ENCODE results near the gene KIF16B. TPM values are rescaled to one million over a fixed set of nuclear protein-coding genes. Genes with fewer than 3 reads are reported as not detected.

Gene KIF16B
- total and polyA plus RNA-seq, 9 of the 15 experiments (the other 6 are each of a cell fraction or from before 2014, with no cell fraction given), result 1.00 to 10.6 (median 8.5) TPM

GRCh38 chr20:16553684-16554083 lies 19.6 kb downstream of the KIF16B start:
- intact Hi-C loops (cut with micrococcal nuclease) (no loop called here), in situ Hi-C loops (cut with MboI) (no loop called here)
- Histone ChIP-seq H3K4me1 (replicated peaks in 1 of 2; ENCODE audit: control insufficient read depth in 2 of 2, insufficient read depth in 2 of 2, low read length in 2 of 2) (peaks cover 0 to 4% of the 10 kb centered on the region in 2 experiments; a peak in 3 of 5 replicates), H3K4me2 (ENCODE audit: insufficient read depth, low read length) (no peak overlapping the region), H3K9ac (ENCODE audit: insufficient read depth in 1 of 2, low read depth in 2 of 2, low read length in 2 of 2) (no peak overlapping the region), H3K79me2 (ENCODE audit: control insufficient read depth, insufficient read depth, low read length) (no peaks in the 10 kb centered on the region; the same call in 2 of the 3 replicates), H3K9me1 (ENCODE audit: control insufficient read depth, insufficient read depth, low read length) (no peaks in the 10 kb centered on the region), H3K27ac (ENCODE audit: extremely low read depth, low read depth, low read length) (no peak overlapping the region), H3K27me3 (ENCODE audit: control insufficient read depth in 2 of 2, insufficient read depth in 2 of 2, low read length in 2 of 2) (no peaks in the 10 kb centered on the region), H3K9me3 (replicated peaks; ENCODE audit: control insufficient read depth, insufficient read depth, low read depth, low read length) (no peaks in the 10 kb centered on the region), H2AFZ (ENCODE audit: low read depth, low read length) (no peak overlapping the region), H4K20me1 (replicated peaks; ENCODE audit: control insufficient read depth, insufficient read depth, low read length) (no peaks in the 10 kb centered on the region), H3K4me3 (no peak overlapping the region), H3K36me3 (ENCODE audit: control insufficient read depth, insufficient read depth, low read length) (no peaks in the 10 kb centered on the region)
- no peak for TF ChIP-seq ZNF79 (CRISPR knock-in tag; IDR thresholded peaks at IDR 0.05; ENCODE audit: low read depth)
- FAIRE-seq (no peak), DNase-seq (ENCODE audit: extremely low read depth in 1 of 4, low spot score in 3 of 4) (no peak), ATAC-seq (no peak)
- ChIA-PET CTCF (ENCODE audit: low intra/inter-chr PET ratio) (no interaction called here), POLR2A (no interaction called here)
- no TSS peak for BruUV-seq (replicated peaks)
- WGBS (ENCODE audit: insufficient coverage, low coverage, missing lambda C conversion rate), result 48% methylated on average over 4 of the region's 7 CpGs

DNA sequence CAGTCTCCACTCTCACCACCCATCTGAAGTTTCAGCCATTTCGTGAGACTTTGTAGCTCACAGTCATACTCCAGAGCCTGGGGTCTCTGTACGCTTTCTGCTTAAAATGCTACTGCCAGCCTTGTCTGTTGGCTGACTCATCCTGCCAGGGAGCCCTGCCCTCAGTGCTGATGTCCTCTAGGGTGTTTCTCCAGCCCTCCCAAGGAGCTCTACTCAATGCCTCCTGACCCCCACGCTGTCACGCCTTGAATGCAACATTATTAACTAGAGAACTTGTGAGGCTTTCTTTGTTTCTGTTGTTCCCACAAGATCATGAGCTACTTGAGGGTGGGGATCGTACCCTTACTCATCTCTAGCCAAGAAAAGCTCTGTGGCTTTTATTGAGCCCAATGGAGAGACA lies 20.1 kb downstream of the KIF16B start:
- FAIRE-seq (no peak), DNase-seq (ENCODE audit: extremely low read depth in 1 of 4, low spot score in 3 of 4) (no peak), ATAC-seq (no peak)
- no peaks in the 10 kb centered on the region for H3K9me1 ChIP-seq (ENCODE audit: control insufficient read depth, insufficient read depth, low read length)
- CTCF ChIA-PET (ENCODE audit: low intra/inter-chr PET ratio), result no interaction called here
- no peaks in the 10 kb centered on the region for H3K9me3 ChIP-seq (replicated peaks; ENCODE audit: control insufficient read depth, insufficient read depth, low read depth, low read length)
- no TSS peak for BruUV-seq (replicated peaks)
- H3K79me2 ChIP-seq (ENCODE audit: control insufficient read depth, insufficient read depth, low read length), result no peaks in the 10 kb centered on the region; the same call in 2 of the 3 replicates
- H3K4me2 ChIP-seq (ENCODE audit: insufficient read depth, low read length), result no peak overlapping the region
- in situ Hi-C loops (cut with MboI), result no loop called here
- no peak overlapping the region for H3K9ac ChIP-seq (ENCODE audit: insufficient read depth in 1 of 2, low read depth in 2 of 2, low read length in 2 of 2)
- H3K4me3 ChIP-seq, result no peak overlapping the region
- no peaks in the 10 kb centered on the region for H3K36me3 ChIP-seq (ENCODE audit: control insufficient read depth, insufficient read depth, low read length)
- H3K27me3 ChIP-seq (ENCODE audit: control insufficient read depth in 2 of 2, insufficient read depth in 2 of 2, low read length in 2 of 2), result no peaks in the 10 kb centered on the region
- H4K20me1 ChIP-seq (replicated peaks; ENCODE audit: control insufficient read depth, insufficient read depth, low read length), result no peaks in the 10 kb centered on the region
- TF ChIP-seq CBFB (CRISPR knock-in tag; IDR thresholded peaks at IDR 0.05), result no peak
- TF ChIP-seq THRB (CRISPR knock-in tag; conservative IDR thresholded peaks at IDR 0.05), result no peak
- TF ChIP-seq, protein P1, sequence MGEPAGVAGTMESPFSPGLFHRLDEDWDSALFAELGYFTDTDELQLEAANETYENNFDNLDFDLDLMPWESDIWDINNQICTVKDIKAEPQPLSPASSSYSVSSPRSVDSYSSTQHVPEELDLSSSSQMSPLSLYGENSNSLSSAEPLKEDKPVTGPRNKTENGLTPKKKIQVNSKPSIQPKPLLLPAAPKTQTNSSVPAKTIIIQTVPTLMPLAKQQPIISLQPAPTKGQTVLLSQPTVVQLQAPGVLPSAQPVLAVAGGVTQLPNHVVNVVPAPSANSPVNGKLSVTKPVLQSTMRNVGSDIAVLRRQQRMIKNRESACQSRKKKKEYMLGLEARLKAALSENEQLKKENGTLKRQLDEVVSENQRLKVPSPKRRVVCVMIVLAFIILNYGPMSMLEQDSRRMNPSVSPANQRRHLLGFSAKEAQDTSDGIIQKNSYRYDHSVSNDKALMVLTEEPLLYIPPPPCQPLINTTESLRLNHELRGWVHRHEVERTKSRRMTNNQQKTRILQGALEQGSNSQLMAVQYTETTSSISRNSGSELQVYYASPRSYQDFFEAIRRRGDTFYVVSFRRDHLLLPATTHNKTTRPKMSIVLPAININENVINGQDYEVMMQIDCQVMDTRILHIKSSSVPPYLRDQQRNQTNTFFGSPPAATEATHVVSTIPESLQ (CRISPR knock-in tag; IDR thresholded peaks at IDR 0.05), result no peak
- no peak for TF ChIP-seq ZKSCAN3 (CRISPR knock-in tag; IDR thresholded peaks at IDR 0.05)
- no peak for TF ChIP-seq ESRRA (IDR thresholded peaks at IDR 0.05; ENCODE audit: borderline replicate concordance, low read depth)
- no peak for TF ChIP-seq FOSL1 (tag; conservative IDR thresholded peaks at IDR 0.05)
- no peak for TF ChIP-seq RBM15 (IDR thresholded peaks at IDR 0.05; ENCODE audit: insufficient read depth, low read length)
- TF ChIP-seq KAT2B (IDR thresholded peaks at IDR 0.05; ENCODE audit: low read depth, low read length), result no peak
- no peak for TF ChIP-seq PHF8 (IDR thresholded peaks at IDR 0.05; ENCODE audit: borderline replicate concordance, low read length)
- TF ChIP-seq ATF7 (IDR thresholded peaks at IDR 0.05), result no peak
- intact Hi-C loops (cut with micrococcal nuclease), result no loop called here
- peaks cover 0 to 4% of the 10 kb centered on the region in 2 experiments; a peak in 3 of 5 replicates for H3K4me1 ChIP-seq (replicated peaks in 1 of 2; ENCODE audit: control insufficient read depth in 2 of 2, insufficient read depth in 2 of 2, low read length in 2 of 2)
- H2AFZ ChIP-seq (ENCODE audit: low read depth, low read length), result no peak overlapping the region
- H3K27ac ChIP-seq (ENCODE audit: extremely low read depth, low read depth, low read length), result no peak overlapping the region
- WGBS (ENCODE audit: insufficient coverage, low coverage, missing lambda C conversion rate), result 83% methylated on average over 3 of the region's 5 CpGs
- POLR2A ChIA-PET, result no interaction called here
